ENCODE results near the gene LAMA2.

LAMA2 gene

DNA sequence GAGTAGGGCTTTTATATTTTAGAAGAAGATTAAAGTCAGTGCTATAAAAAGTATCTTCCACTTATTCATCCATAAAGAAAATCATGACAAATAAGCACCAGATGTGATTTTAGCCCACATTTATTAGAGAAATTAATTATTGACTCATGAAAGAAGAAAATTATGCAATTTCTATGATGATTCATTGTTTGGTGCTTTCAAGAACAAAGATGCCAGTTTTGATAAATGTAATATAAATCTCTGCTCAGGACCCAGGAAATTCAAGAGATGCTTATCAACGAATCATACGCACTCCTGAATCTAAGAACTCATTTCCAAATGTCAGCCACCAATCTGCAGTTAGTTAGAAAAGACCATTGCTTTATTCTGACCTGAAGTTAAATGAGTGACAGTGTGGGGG, 615.6 kb downstream of the LAMA2 start:
- no peak for TF ChIP-seq POLR2A (IDR thresholded peaks at IDR 0.05; ENCODE audit: extremely low read depth, insufficient read length)
- TF ChIP-seq, protein P1, sequence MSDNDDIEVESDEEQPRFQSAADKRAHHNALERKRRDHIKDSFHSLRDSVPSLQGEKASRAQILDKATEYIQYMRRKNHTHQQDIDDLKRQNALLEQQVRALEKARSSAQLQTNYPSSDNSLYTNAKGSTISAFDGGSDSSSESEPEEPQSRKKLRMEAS (IDR thresholded peaks at IDR 0.05; ENCODE audit: low read depth, low read length), result no peak
- TF ChIP-seq, protein P2, sequence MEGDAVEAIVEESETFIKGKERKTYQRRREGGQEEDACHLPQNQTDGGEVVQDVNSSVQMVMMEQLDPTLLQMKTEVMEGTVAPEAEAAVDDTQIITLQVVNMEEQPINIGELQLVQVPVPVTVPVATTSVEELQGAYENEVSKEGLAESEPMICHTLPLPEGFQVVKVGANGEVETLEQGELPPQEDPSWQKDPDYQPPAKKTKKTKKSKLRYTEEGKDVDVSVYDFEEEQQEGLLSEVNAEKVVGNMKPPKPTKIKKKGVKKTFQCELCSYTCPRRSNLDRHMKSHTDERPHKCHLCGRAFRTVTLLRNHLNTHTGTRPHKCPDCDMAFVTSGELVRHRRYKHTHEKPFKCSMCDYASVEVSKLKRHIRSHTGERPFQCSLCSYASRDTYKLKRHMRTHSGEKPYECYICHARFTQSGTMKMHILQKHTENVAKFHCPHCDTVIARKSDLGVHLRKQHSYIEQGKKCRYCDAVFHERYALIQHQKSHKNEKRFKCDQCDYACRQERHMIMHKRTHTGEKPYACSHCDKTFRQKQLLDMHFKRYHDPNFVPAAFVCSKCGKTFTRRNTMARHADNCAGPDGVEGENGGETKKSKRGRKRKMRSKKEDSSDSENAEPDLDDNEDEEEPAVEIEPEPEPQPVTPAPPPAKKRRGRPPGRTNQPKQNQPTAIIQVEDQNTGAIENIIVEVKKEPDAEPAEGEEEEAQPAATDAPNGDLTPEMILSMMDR (IDR thresholded peaks at IDR 0.05; ENCODE audit: low read depth, low read length), result no peak
- TF ChIP-seq MYC (IDR thresholded peaks at IDR 0.05; ENCODE audit: low read depth, low read length), result no peak
- no peak overlapping the region for H3K4me3 ChIP-seq (ENCODE audit: low read depth, low read length)
- no peak for DNase-seq (ENCODE audit: low read depth)

DNA sequence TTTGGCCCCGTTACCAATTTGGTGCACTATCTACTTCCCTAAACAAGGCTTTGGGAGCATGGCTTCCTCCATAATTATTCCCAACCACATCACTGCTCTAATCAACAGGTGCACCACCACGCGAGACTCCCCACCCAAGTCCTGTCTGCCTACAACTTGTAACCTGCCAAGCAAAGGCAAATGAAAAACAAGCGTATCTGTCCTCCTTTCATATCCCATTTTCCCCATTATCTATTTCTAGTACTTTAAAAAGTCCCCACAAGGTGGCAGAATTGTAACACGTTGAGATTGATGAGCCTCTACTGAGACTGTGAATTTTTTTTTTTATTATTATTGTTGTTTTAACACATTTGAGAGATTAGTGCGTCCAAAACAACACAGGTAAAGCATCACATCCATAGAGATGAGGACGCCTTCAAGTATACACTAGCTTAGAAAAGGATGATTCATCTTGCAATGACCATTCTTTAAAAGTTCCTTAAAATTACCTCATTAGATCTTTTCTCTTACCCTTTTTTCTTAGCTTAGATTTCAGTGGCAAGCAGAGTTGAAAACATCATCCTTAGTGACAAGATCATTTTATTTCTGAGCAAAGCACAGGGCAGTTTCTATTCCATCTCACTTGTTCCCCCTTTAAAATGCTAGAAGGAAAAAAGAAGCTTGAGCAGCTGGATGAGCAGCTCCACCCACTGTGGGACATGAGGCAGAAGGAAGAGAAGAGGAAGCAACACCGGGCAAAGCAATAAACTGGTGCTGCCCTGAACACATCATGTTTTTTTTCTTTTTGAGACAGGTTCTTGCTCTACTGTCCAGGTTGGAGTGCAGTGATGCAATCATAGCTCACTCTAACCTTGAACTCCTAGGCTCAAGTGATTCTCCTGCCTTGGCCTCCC, 616.3 kb downstream of the LAMA2 start:
- no peak for TF ChIP-seq POLR2A (IDR thresholded peaks at IDR 0.05; ENCODE audit: extremely low read depth, insufficient read length)
- TF ChIP-seq, protein P2 (IDR thresholded peaks at IDR 0.05; ENCODE audit: low read depth, low read length), result peak; percentile 38
- no peak overlapping the region for H3K4me3 ChIP-seq (ENCODE audit: low read depth, low read length)
- peak; percentile 63 for DNase-seq (ENCODE audit: low read depth)

DNA sequence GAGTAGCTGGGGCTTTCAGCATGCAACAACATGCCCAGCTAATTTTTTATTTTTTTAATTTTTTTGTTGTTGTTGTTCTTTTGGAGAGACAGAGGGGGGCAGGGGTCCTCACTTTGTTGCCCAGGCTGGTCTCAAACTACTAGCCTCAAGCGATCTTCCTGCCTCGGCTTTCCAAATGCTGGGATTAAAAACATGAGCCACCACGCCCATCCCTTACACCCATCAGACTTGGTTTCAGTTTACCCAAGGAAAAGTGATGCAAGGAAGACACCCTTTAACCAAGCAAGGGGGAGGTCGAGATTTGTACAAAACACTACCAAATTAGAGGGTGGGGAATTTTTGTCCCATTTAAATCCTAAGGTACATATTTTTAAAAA, 616.9 kb downstream of the LAMA2 start:
- no peak for DNase-seq (ENCODE audit: low read depth)
- TF ChIP-seq, protein P2 (IDR thresholded peaks at IDR 0.05; ENCODE audit: low read depth, low read length), result no peak
- TF ChIP-seq MYC (IDR thresholded peaks at IDR 0.05; ENCODE audit: low read depth, low read length) (no peak), POLR2A (IDR thresholded peaks at IDR 0.05; ENCODE audit: extremely low read depth, insufficient read length) (no peak)
- TF ChIP-seq, protein P1 (IDR thresholded peaks at IDR 0.05; ENCODE audit: low read depth, low read length), result no peak
- H3K4me3 ChIP-seq (ENCODE audit: low read depth, low read length), result no peak overlapping the region

DNA sequence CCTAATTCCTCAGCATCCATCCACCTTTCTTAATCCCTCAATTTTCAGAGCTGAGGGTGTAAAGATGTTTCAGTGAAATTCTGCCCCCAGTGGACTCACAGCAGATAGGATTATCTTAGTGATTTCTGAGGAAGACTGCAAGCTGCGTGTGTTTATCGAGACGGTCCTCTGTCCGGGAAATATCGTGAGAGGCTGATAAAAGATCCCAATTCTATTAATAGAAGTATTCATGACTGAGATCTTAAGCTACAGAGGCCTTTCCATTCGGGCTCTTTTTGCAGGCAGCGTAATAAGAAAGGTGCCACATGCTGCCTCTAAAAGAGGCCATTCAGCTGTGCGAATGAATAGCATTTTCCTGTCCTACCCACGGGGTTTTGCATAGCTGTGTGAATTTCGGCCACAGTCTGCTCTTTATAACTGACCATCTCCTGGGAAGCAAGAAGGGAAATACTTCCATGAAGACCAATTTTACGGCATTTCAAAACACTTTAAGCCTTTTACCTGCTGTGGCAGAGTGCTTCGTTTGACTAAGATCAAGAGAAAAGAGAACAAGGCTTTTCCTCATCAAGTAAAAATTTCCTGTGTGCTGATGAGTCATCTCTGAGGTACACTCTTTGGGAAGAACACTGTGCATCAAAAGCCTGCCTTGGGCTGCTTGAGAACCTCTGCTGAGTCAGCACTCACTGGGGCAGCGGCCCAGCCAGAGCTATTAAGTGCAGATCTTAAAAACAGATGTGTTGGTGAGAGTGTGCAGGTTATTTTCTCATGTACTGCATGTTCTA, 618.2 kb downstream of the LAMA2 start:
- TF ChIP-seq POLR2A (IDR thresholded peaks at IDR 0.05; ENCODE audit: extremely low read depth, insufficient read length), result no peak
- TF ChIP-seq, protein P1 (IDR thresholded peaks at IDR 0.05; ENCODE audit: low read depth, low read length), result no peak
- no peak for TF ChIP-seq MYC (IDR thresholded peaks at IDR 0.05; ENCODE audit: low read depth, low read length)
- TF ChIP-seq, protein P2 (IDR thresholded peaks at IDR 0.05; ENCODE audit: low read depth, low read length), result no peak
- peak; percentile 74 for DNase-seq (ENCODE audit: low read depth)
- no peak overlapping the region for H3K4me3 ChIP-seq (ENCODE audit: low read depth, low read length)

DNA sequence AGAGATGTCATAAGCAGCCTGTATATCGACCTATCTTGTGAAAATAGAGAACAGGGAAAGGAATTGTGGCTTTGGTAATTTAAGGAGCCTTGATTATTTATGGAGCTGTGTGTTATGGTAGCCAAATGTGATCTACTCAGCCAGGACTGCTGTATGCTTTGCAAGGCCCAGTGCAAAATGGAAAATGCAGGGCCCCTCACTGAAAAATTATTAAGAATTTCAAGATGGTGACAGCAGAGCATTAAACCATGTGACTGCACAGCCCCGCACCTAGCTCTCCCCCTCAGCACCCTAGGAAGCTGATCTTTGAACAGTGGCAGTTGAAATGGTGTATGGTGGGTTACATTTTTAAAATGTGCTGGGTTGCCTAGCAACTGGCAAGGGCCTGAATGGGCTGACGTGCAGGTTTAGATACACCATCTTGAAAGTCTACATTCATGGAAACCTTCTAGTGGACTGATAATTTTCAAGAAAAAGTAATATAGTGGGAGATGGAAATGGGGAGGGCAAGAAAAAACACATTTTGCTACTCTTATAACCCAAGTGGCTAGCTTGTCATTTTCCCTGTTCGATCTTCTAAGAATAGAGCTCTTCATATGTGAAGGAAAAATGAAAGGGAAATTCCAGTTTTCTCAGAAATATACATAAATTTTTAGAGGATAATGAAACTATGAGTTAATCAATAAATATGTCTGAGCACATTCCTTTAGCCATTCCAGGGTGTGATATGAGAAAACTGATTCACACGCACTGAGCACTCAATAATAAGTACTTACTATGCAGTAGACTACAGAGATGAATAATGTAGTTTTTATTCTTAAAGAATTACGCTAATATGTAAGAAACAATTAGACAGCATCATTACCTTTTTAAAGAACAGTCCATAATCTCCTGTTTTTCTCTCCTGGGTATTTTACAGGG, 619.1 kb downstream of the LAMA2 start:
- DNase-seq (ENCODE audit: low read depth), result no peak
- H3K4me3 ChIP-seq (ENCODE audit: low read depth, low read length), result no peak overlapping the region
- TF ChIP-seq, protein P1 (IDR thresholded peaks at IDR 0.05; ENCODE audit: low read depth, low read length), result no peak
- no peak for TF ChIP-seq POLR2A (IDR thresholded peaks at IDR 0.05; ENCODE audit: extremely low read depth, insufficient read length)
- no peak for TF ChIP-seq MYC (IDR thresholded peaks at IDR 0.05; ENCODE audit: low read depth, low read length)
- TF ChIP-seq, protein P2 (IDR thresholded peaks at IDR 0.05; ENCODE audit: low read depth, low read length), result no peak

All from NB4 (cell line).